Testis (tissue), 2 donors: ENCODE data around the gene SPECC1L.

Source experiments
- POLR2A ChIP-seq: fragments of 450-650 bp; IDR thresholded peaks from one replicate; pipeline ENCODE4 v1.6.1; 2017; ENCODE audit warnings: antibody characterized with exemption, mild to moderate bottlenecking, moderate library complexity
- TF ChIP-seq, protein P1 (sequence below), 3 experiments: fragments of 450-650 bp in 2 of 3; fragments of 200-600 bp in 1 of 3; sonication (generic) in 1 of 3; IDR thresholded peaks; one replicate each; pipeline ENCODE4 v1.5.1; 2016 to 2019; ENCODE audit warnings: antibody characterized with exemption in 3 of 3, mild to moderate bottlenecking in 2 of 3, moderate library complexity in 1 of 3

GRCh38 chr22:24457894-24458420, 187.3 kb downstream of the SPECC1L start:
- TF ChIP-seq, protein P1, sequence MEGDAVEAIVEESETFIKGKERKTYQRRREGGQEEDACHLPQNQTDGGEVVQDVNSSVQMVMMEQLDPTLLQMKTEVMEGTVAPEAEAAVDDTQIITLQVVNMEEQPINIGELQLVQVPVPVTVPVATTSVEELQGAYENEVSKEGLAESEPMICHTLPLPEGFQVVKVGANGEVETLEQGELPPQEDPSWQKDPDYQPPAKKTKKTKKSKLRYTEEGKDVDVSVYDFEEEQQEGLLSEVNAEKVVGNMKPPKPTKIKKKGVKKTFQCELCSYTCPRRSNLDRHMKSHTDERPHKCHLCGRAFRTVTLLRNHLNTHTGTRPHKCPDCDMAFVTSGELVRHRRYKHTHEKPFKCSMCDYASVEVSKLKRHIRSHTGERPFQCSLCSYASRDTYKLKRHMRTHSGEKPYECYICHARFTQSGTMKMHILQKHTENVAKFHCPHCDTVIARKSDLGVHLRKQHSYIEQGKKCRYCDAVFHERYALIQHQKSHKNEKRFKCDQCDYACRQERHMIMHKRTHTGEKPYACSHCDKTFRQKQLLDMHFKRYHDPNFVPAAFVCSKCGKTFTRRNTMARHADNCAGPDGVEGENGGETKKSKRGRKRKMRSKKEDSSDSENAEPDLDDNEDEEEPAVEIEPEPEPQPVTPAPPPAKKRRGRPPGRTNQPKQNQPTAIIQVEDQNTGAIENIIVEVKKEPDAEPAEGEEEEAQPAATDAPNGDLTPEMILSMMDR (IDR thresholded peaks at IDR 0.05), result no peak
- TF ChIP-seq POLR2A, result no peak
